Choroid plexus epithelial cell (primary cell): ENCODE measurements around the gene TRIM65.

Source experiments
- DNase-seq: peaks from one replicate; pipeline ENCODE4 v3.0.0-alpha.2; 2010; ENCODE audit warnings: low read depth
- H3K4me3 ChIP-seq: 2 replicates; pipeline ENCODE4 v1.5.1; 2011; ENCODE audit warnings: low read depth, mild to moderate bottlenecking, control low read depth, low read length, moderate library complexity
- CTCF ChIP-seq: conservative IDR thresholded peaks from 2 replicates; pipeline ENCODE4 v1.5.1; 2011; ENCODE audit warnings: low read depth, mild to moderate bottlenecking, control low read depth, inconsistent platforms, low read length, moderate library complexity

The TRIM65 gene

DNA sequence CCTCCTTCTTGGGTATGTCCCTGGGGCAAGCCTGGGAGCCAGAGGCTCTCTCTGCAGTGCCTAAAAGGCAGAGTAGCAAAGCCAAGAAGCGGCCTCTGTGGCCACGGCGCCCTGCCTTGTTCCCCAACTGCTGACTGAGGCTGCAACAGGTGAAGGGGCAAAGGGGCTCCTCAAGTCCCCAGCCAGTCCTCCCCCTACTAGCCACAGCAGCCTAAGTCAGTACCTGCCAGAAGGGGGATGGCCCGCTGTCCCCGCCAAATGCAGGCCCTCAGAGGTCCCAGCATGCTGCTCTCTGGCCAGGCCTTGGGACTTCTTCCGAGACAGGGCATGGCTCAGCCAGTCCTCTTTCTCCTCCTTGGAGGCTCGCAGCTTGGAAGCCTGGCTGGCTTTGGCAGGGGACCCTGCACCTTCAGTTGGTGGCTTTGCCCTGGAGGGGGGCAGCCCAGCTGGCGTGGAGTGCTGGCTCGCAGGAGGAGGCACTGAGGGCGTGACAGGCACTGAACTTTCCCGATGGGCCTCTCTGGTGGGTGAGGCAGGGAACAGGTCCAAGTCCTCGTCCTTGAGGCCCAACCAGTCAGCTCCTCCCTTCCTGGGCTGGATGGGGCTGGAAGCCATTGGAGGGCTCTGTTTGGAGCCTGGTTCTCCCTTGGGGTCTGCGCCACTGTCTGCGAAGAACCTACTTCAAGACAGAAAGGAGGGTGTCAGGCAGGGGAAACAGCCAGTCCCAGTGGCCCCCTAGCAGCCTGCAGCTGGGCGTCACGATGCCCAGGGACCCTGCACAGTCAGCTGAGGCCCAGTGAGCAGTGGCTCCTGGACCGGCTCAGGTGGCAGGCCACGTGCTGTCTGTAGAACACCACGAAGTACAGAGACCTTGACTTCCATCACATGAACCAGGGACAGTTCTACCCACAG is 26.5 kb upstream of the TRIM65 start:
- TF ChIP-seq CTCF, result no peak

DNA sequence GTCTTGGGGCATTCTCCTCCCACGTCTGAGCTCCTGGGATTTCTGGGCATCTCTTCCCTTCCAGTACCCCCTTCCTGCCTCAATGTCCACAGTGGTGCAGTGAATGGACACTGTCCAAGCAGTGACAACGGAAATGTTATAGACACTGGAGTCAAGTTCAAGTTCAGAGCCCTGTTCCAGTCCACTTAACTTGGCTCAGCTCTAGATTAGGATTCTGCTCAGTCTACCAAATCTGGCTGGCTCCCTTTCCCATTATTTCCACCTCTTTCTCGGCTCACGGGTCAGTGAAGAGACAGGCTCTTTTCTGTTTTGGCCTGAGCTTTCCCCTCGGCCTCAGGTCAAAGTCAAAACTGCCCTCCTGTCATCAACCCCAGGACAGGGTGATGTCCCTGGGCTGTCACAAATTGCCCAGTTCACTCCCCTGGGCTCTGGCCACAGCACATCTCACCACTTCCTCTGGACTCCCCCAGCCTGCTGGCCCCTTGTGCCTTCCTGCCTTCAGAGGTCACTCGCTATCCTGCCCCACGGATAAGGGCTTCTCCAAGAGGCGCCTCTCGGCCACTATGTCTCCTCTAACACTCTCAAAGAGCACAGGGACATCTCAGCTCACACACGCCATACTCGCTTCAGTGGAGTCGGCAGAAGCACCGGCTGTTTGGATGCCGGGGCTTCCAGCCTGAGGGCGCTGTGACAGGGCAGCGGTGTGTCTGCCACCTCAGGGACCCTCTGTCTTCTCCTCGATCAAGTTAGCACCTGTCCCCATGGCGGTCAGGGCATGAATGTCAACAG is 25.6 kb upstream of the TRIM65 start:
- H3K4me3 ChIP-seq, result no peak overlapping the region
- DNase-seq, result no peak
- TF ChIP-seq CTCF, result no peak

More for the DNA sequence above, 26.5 kb upstream of the TRIM65 start:
- DNase-seq, result no peak
- H3K4me3 ChIP-seq, result no peak overlapping the region

DNA sequence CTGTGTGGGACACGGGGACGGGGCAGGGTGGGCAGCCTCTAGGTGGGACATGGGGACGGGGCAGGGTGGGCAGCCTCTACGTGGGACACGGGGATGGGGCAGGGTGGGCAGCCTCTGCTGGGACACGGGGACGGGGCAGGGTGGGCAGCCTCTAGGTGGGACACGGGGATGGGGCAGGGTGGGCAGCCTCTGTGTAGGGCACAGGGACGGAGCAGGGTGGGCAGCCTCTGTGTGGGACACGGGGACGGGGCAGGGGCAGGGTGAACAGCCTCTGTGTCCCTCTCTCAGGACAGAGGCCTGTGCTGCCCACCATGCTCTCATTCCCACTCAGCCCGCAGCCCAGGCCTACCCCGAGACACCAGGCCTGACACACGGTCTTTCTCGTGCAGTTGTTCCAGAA is 24.8 kb upstream of the TRIM65 start:
- TF ChIP-seq CTCF, result no peak
- DNase-seq, result no peak
- no peak overlapping the region for H3K4me3 ChIP-seq

DNA sequence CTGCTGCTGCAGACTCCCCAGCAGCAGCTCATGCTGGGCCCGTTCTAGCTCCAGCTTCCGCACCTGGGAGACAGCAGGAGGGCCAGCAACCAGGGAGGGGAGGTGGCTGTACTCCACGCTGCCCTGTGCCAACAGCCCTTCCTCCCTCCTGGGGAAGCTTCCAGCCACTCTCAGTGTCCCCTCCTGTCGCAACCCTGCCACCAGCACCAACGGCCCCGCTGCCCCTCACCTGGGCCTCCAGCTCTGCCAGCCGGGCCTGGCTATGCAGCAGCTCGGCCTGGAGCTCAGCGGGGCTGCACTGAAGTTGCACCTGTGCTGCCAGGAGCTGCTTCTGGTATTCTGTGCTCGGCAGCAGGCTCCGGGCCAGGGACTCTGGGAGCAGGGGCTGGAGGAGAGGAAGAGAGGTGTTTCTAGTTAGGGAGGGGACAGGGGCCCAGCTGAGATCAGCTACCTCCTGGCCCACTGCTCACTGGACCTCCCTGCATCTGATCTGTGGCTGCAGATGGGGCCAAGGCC is 23.4 kb upstream of the TRIM65 start:
- no peak for TF ChIP-seq CTCF
- H3K4me3 ChIP-seq, result no peak overlapping the region
- DNase-seq, result no peak

- no peak for TF ChIP-seq CTCF
- DNase-seq, result no peak
- no peak overlapping the region for H3K4me3 ChIP-seq
Observed at GRCh38 chr17:75919611-75920010, 22.9 kb upstream of the TRIM65 start.

- TF ChIP-seq CTCF, result no peak
- H3K4me3 ChIP-seq, result no peak overlapping the region
- DNase-seq, result no peak
Observed at GRCh38 chr17:75917917-75918445, 21.2 kb upstream of the TRIM65 start.
